Stimulated activated CD8-positive, alpha-beta memory T cell treated with anti-CD3 and anti-CD28 coated beads, Interleukin-7, amount 100 ng/mL, for 1 hour (primary cell): Measurements from ENCODE around the gene HEG1.

Experiments
- DNase-seq, 2 donors: peaks; one replicate each; pipeline ENCODE4 v3.0.0-alpha.2; 2020; ENCODE audit warnings: low read depth in 2 of 2

HEG1 gene

DNA sequence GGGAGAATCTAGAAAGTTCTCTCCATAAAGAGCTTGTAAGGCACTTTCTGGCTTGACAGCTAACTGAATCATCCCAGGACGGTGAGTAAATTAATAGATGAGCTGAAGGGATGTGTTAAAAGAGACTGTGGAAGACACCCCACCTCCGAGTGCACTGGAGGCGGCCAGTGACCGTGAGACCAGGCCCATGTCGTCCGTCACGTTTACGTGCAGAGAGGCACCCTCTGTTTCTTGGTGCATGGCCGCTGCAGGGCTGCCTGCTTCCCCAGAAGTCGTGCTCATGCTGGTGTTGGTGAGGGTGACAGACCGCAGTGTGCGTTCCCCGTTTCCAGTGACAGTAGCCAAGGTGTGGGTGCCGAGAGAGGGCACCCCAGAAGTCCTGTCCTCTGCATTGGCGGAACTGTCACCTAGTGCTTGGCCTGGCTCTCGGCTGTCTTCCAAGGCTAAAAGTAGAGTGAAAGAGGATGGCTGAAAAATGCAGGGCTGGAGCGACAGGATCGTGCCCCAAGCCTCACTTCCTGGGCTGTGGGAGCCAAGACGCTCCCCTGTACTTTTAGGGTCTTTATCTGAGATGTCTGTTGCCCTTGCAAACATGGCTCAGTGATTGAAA is 41.1 kb downstream of the HEG1 start:
- DNase-seq, result no peak

DNA sequence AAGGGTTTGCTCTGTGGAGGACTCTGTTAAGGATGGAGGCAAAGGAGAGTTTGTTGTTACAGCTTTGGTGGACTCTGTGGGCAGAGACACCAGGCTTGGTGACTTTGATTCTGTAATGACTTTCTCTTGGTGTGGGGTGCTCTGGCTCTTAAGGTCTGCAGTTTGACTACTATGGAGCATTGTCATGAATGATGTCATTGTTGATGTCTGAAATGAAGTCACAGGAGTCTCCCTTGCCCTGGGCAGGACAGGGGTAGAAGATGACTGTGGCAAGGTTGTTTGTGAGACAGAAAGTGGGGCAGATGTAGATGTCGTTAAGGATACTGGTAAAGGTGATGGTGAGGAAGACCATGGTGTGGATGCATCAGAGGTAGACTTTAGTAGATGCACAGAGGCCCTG is 42.7 kb downstream of the HEG1 start:
- no peak for DNase-seq

DNA sequence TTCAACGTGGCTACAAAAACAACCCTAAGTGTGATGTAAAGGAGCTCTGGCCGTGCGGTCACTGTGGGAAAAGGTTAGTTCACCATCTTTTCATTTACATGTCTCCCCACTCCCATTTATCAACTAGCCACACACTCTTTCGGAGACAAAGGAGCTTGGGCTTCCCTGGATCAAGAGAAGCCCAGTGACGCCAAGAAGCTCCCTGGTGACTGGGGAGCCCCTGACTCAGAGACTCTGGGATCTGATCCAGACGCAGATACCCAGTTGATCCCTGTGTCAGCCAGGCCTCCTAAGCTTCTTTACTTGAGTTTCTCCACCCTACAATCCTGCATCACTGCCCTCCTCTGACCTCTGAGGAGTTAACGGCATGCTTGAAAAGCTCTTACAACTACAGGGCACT is 43.9 kb downstream of the HEG1 start:
- DNase-seq, result no peak

DNA sequence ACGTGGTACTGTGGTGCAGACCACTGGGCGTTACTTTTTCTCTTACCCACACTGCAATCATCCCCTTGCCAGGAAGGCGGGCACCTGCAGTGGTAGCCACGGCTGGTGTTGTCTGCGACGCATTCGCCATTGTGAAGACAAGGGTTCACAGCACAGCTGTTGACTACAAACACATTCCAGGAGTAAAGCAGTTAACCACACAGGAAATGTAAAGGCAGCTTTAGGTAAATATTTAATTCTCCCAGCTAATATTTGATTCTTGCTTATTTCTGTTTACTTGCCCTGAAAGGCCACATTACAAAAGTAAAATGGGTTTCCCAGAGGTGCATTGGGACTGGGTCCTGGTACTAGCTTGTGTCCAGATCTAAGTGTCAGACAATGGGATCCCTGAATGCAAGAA is 45.4 kb downstream of the HEG1 start:
- no peak for DNase-seq

DNA sequence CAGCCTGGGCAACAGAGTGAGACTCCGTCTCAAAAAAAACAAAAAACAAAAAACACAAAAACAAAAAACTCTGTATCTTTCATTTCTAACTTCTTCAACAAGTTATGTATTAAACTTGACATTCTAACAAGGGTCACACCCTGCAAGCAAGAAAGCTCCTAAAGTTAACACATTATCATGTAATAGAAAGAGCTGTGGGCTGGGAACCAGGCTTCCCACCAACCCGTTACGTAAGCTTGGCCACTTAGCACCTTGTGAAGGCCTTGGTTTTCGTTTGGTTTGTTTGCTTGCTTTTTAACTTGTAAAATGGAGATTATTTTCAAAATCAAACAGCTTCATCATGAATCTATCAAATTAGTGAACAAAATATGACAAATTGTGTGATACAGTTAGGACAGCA is 47.0 kb downstream of the HEG1 start:
- DNase-seq, result no peak

DNA sequence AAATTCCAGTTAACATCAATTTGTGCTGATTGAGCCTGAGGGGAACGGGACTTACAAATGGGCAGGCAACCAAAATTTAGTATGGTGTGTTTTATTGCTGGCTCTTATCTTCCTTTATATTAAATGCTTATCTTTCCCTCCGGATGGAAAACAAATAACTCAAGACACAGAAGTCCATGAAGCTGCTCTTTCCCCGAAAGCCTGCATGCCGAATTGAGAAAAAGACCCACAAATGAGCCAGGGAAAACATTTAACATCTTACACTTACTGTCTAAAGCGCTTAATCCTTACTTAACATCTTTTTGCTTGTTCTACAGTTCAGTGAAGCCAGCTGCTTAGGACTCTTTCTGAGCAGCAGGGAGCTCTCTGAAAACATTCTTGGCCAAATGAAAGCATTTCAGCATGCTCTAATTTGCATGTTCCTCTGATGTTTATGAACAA is 49.5 kb downstream of the HEG1 start:
- no peak for DNase-seq

DNA sequence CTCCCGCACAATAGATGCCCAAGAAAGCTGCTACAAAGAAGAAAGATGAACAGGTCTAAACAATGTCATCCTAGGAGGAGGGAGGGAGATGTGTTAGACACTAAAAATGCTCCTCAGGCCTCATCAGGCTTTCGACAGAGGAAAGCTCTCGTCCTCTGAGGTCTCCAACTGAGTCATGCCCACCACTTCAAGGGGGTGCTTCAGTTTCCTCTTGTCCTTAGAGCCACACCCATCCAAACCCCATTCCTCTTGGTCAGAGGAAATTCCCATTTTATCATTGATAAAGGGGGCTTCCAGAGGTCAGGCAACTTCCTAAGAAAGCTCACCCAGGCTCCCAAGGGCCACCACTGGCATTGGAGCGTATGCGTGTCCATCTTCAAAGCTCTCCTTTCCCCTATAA is 50.1 kb downstream of the HEG1 start:
- DNase-seq, result no peak

DNA sequence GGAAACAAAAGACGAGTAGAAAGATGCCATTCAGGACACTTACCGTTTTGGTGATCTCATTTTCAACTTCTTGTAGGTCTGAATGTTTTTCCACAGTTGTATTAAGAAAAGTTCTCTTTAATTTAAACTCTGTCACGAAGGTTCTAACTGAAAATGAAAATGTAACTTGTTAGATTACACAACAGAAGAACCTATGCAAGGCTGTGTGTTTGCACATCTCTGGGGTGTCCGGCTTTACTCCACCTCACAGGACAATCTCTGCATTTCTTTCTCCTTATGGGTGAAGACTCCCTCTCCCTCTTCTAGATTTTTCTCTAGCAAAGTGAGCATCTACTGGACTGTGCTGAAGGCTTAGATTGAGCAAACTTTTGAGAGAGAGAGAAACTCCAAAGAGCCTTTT is 50.6 kb downstream of the HEG1 start:
- no peak for DNase-seq

DNA sequence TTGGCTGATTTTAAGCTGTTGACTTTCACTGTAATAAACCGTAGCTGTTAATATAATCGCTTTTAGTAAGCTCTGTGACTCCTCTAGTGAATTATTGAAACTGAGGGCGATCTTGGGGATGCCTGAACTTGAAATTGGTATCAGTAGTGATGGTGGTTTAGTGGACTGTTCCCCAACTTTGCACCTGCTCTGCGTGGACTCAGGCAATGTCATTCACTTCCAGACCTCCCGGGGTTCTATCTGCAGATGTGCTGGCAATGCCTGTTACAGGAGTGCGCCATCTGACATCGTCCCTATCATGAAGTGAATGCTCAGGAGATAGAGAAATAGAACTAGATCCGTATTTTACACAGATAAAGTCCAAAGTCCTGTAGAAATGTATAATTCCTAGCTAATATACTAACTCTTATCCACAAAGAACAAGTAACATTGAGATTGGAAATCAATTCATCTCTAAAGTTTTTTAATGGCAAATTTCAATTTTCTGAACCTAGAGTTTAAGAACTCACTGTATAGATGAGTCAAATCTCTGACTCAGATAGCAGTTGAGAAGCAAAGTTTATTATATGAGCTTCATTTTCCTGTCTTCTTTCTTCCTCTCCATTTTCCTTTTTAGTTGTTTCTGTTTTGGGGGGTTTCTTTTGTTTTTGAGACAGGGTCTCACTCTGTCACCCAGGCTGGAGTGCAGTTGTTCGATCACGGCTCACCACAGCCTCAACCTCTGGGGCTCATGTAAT is 51.8 kb downstream of the HEG1 start:
- DNase-seq, result no peak

DNA sequence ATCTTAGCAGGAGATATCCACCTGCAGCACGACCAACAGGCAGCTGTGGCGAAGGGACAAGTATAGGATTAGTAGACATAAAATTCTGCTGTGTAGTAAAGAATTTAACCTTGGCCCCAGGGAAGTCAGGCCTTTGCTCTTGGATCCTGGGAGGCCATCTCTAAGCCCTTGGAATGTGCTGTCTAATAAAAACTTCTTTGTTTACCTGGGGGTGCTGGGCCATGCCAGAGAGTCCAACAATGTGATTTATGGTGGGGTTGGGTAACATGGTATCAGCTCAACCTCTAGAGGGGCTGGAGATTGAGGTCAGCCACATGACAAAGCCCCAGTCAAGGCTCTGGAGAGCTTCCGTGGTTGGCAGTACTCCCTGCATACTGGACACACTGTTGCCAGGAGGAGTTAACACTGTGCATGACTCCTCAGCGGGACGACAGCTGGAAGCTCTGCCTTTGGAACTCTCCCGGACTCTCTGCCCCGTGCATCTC is 52.4 kb downstream of the HEG1 start:
- no peak for DNase-seq

DNA sequence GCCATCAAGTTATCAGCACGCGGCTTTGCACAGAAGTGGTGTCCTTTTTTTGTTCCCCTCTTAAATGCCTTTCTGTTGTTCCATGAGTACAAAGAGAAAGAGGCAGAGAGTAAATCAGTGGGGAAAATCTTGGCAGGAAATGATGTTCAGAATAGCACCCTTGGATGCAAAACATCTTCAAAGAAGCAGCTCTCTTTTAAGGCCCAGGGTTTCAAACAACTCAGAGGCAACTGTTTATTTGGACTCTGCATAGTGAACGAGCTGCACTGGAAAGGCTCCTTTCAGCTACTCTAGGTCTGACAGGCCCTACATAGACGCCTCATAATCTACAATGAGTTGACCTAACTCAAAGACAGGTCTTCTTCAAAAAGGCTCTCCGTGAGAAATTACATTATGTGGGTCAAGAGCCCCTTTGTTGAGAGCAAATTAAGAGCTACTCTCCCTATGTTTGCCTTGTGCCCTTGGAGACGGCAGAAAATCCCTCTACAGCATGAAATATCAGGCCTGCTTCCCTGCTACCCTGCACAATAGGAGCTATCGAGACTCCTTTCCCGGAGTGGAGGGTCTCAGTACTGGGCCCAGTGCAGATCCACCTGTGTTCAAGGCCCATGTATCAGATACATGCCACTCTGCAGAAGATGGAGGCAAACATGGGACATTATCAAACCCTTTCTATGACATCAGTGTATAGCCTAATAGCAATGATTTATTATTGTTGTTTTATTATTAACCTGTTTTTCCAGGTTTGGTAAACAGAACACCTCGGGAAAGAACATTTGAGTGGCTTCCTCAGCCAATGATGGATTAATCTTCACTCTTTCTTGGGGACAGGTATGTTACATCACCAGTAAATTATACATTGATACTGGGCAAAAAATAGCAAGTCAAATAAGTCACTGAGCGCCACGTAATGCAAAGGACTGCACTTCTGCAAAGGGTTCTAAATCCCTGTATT is 53.1 kb downstream of the HEG1 start:
- no peak for DNase-seq

DNA sequence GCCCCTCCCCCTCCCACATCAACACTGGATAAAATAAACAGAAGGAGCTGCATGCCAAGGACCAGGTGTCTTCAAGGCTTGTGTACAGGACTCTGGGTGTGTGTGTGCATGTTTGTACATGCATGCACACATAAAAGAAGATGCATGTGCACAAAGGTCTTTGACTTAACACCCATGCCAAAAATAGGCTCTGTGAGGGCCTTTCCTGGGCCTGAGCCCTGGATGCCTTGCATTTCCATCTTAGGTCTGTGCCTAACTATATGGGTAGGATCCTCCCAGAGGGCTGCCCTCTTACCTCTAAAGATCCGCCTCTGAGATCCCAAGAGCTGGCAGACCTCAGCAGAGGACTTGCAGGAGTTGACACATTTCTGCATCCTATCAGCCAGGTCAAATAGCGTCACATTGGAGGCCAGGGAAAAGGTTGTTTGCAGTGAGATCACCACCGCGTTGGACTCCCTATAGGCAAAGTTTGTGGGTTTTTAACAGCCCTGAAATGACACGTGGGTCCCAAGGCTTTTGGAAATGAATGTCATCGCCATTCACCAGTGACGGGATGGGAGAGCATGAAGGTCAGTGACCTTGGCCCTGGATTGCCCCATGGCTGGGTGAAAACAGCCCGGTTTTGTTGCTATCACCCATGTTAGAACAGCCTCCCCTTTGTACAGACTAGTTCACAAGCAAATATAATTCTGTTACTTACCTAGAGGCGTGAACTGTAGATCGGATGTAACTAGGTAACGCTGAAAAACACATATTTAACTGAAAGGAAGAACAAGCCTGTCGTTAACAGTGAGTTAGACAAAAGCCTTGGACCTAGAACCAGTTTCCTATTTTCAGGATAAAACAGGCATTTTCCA is 54.0 kb downstream of the HEG1 start:
- no peak for DNase-seq

DNA sequence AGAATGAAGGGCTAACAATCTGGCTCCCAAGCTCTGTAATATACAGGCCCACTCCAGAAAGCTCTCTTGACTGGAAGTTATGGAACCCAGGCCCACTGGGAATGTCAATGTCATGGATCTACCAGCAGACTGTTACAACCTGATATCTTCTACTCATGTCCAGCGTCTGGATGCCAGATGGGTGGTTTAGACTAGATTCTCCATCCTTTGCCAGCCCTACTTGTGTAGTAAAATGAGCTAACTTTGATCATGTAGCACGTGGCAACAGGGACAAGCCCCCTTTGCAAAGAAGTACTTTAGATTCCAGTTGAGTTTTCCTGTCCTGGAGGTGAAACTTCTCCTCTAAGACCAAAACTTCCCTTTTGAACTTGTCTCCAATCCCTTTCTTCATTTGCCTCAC is 55.1 kb downstream of the HEG1 start:
- DNase-seq, result no peak

DNA sequence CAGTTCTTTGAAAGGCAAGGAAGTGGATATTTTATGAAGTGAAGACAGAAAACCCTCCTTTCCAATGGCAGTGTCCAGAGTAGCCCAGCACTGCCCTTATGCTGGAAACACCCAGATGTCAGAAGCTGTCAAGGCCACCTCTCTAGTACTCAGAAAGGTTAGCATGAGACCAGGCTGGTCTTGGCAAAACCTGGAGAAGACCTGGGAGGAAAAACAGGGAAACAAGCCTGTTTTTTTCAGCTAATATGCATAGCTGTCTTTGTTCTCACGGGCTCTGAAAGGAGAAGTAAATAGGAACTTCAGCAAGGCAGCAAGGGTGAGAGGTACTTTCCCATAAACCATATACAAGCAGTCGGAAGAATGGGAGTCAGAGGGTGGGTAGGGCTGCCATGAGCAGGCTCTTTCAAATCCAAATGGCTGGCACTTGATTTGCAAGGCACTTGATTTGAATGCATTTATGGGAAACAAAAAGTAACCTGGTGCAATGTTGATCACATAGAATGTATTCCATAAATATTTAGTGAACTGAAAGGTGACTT is 55.8 kb downstream of the HEG1 start:
- DNase-seq, result no peak

DNA sequence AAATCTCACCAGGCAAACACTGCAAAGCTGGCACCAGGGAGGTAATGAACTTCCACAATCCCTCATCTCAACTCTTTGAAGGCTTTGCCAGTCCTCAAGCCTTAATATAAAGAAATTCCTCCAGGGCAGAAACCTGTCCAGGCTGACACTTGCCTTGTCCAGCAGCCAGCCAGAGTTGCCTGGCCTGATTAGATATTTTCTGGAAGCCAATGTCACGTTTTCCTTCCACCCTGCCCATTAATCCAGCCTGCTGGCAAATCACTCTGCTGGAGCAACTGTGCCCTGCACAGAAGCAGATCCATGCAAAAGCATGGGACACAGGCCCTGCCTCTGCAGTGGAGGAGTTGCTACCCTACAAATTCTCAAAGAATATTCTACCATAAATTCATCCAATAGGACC is 56.5 kb downstream of the HEG1 start:
- DNase-seq, result no peak

DNA sequence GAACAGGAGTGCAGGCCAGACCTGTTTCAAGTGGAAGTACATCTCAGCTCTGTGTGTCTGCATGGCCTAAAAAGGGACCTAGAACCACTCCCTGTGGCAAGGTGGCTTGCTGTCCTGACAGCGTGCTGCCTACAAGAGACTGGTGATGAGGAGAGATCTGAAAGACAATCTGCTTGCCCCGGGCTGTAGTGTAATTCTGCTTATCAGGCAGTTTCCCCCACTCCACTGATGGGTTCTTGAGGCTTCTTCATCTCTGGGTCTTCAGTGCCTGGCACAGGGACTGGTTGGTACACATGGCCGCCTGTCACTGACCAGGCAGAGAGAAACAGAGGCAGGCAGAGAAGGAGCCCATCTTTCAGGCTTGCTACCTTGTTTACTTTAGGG is 57.6 kb downstream of the HEG1 start:
- no peak for DNase-seq

DNA sequence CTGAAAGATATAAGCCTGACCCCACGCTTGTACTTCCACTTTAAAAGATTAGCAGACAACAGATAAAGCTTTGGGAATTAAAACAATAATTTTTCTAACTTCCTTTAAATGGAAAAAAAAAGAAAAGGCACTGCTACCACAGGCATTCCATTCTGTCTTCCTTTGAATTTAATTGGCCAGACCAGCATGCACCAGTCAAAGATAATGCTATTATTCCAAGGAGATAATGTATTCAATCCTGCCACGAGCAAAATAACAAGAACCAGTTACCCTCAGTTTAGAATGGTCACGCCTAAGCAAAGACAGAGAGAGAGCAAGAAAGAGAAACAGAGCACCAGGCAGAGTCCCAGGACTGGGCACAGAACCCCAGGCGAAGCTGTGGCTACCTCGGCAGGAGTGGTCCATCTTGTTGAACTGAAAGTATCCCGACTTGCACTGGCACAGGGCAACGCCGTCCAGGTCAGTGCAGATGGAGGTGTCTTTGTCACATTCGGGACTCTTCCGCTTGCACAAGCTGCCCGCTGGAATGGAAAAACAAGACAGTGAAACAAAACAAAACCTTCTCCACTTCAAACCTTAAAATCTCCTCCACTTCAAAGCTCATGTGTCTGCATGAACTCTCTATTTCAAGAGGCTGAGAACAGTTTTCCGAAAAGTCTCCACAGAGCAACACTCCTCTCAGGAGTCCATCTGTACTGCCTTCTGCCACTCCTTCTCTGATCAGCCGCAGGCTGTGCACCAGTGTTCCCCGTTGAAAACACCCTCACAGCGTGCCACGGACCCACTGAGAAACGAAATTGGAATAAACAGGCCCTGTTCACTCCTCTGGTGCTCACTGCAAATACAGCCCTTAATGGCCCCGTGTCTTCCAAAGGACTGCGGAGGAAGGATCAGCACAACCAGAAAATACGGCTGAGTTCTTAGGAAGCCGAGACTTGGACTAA is 58.2 kb downstream of the HEG1 start:
- no peak for DNase-seq

DNA sequence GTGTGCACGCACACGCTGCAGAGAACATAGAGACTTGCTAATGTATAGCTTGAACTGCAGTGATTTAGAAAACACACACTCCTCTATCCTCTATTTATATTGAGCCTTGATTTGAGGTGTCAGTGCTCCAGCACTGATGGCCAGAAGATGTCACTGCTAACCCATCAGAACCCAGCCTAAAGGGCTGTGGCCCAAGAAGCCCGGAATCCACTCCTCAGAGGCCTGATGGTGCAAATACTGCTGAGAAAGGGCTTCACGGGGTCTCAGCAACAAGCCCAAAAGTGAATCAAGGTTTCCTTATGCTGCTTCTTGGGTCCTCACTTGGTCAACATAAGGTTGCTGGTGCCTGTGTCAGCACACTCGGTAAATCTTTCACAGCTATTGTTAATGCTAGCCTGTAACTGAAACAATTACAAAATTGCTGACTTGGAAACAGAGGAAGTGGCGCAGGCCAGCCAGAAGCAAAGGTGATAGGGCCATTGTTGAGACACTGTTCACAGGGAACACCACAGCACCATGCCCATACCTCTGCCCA is 60.3 kb downstream of the HEG1 start:
- DNase-seq, result peak; percentile 3

DNA sequence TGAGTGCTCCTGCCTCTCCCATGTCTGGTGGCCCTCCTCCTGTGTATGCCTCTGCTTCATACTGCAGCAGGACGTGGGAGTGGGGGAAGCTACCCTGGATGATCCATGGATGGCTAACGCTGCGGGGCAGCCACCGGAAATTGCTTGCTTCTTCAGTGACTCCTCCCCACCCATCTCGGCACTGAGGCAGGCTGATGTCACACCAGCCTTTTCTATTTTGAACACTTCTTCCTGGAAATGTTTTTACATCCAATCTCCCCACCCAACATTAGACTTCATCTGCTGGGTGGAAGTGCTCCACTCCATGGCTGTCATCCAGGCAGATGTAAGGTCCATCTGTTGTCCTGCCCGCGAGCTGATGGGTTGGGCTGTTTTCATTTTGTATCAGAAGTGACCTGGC is 62.3 kb downstream of the HEG1 start:
- DNase-seq, result no peak

DNA sequence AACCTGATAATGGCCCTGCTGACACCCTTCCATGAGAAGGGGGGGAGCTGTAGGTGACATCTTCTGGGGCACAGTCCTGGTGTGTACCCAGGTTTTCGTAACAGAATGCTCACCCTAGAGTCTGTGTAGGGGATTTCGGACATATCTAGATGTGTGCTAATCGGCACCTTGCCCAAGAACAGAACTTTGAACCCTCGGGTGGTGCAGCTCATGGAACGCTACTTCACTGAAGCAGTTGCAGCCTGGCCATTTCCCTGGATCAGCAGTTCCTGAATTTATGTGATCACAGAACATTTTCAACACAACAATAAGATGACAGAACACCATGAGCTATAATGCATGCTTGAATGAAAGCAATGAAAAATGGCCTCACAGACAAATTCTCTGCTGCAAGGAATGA is 63.8 kb downstream of the HEG1 start:
- no peak for DNase-seq
